ENCODE measurements around the gene ZNF546.
"Not testable (repeated sequence)": the region's sequence is repeated elsewhere in the genome, so short reads cannot be mapped to it uniquely, and the experiment has no call there.

DNA sequence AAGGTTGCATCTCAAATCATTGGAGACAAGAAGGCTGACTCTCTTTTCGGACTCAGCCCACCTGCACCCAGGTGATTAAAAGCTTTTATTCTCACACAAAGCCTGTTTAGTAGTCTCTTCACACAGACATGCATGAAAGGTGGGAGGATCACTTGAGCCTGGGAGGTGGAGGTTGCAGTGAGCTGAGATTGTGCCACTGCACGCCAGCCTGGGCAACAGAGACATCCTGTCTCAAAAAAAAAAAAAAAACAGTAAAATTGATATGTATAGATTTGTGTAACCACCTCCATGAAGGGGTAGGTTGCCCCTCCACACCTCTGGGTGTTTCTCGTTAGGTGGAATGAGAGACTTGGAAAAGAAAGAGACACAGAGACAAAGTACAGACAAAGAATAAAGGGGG is 37.9 kb upstream of the ZNF546 start:
- not testable (repeated sequence) for TF ChIP-seq CTCF (conservative IDR thresholded peaks at IDR 0.05); EZH2 (IDR thresholded peaks at IDR 0.05; ENCODE audit: low read depth)
